Measurements from ENCODE around the gene CDAN1. TPM values are rescaled to one million over a fixed set of nuclear protein-coding genes. Genes with fewer than 3 reads are reported as not detected.

Gene CDAN1
- total and polyA plus RNA-seq, 10 of the 15 experiments (the other 5 are each of a cell fraction or from before 2014, with no cell fraction given) = 0.56 to 14.2 (median 6.7) TPM

GRCh38 chr15:42723068-42723467 is 13.9 kb downstream of the CDAN1 start:
- ChIA-PET SMC1A (ENCODE audit: uncharacterized antibody, unreplicated experiment) (interaction anchor here (1.0 kb wide), 1 partner anchor 203 kb away, joined by 3 read pairs; no protein-coding TSS in a partner anchor), POLR2A (interaction anchor here (1.1 kb wide), 1 partner anchor 10 kb away, joined by 3 read pairs; no protein-coding TSS in a partner anchor), RAD21 (ENCODE audit: unreplicated experiment) (no interaction called here), CTCF (interaction anchor here (0.9 to 1.8 kb wide), 3 partner anchors 77 to 205 kb away, joined by 3 to 7 read pairs (median 5); no protein-coding TSS in a partner anchor)
- H3K4me2 ChIP-seq (ENCODE audit: control insufficient read depth, insufficient read depth) = no peak overlapping the region
- no peak overlapping the region for H3K4me3 ChIP-seq
- intact Hi-C loops (cut with micrococcal nuclease; ENCODE audit: unreplicated experiment) (no loop called here), in situ Hi-C loops (cut with MboI) (no loop called here)
- H3K27ac ChIP-seq (ENCODE audit: control insufficient read depth, insufficient read depth) = no peak overlapping the region
- DNase-seq (ENCODE audit: low read depth, low spot score) (no peak), ATAC-seq (no peak), FAIRE-seq (no peak)
- no peaks in the 10 kb centered on the region for H3K9me3 ChIP-seq (replicated peaks; ENCODE audit: control insufficient read depth, insufficient read depth, low read length)
- TF ChIP-seq CTCF (IDR thresholded peaks at IDR 0.05 in 2 of 3, conservative IDR thresholded peaks at IDR 0.05 in 1 of 3; ENCODE audit: control insufficient read depth in 2 of 3, extremely low read depth in 1 of 3, insufficient read depth in 1 of 3, low read depth in 3 of 3, low read length in 3 of 3) (0 out of 6 replicates have a peak, but pooled peaks of 1 of the 3 experiments have one; percentile 11), MYC (IDR thresholded peaks at IDR 0.05; ENCODE audit: insufficient read depth, insufficient read length, insufficient replicate concordance, low read length, severe bottlenecking) (no peak), CHD2 (IDR thresholded peaks at IDR 0.05; ENCODE audit: borderline replicate concordance, low read depth, low read length) (no peak), ZNF384 (IDR thresholded peaks at IDR 0.05; ENCODE audit: borderline replicate concordance, low read depth, low read length) (no peak), MXI1 (IDR thresholded peaks at IDR 0.05; ENCODE audit: low read depth, low read length) (no peak), IKZF1 (conservative IDR thresholded peaks at IDR 0.05) (no peak)
- no TSS peak for BruUV-seq (replicated peaks)
- no peaks in the 10 kb centered on the region for H3K27me3 ChIP-seq (replicated peaks in 1 of 2; ENCODE audit: control insufficient read depth in 2 of 2, insufficient read depth in 2 of 2, low read length in 1 of 2)
- H3K4me1 ChIP-seq (ENCODE audit: control insufficient read depth, insufficient read depth, low read length) = no peaks in the 10 kb centered on the region
- no peaks in the 10 kb centered on the region for H3K79me2 ChIP-seq (ENCODE audit: control insufficient read depth, insufficient read depth, low read length)
- no peak overlapping the region for H2AFZ ChIP-seq (ENCODE audit: control insufficient read depth, low read depth, low read length)
- H3K9ac ChIP-seq (ENCODE audit: control insufficient read depth, insufficient read depth, low read length) = no peak overlapping the region
- H4K20me1 ChIP-seq (ENCODE audit: control insufficient read depth, insufficient read depth) = no peaks in the 10 kb centered on the region
- H3K36me3 ChIP-seq (ENCODE audit: control insufficient read depth in 2 of 2, insufficient read depth in 2 of 2, low read length in 1 of 2) = peaks cover 18 to 21% of the 10 kb centered on the region in 2 experiments
- WGBS (ENCODE audit: insufficient coverage, insufficient replicate concordance, low lambda C conversion rate, missing lambda C conversion rate) = 97% methylated on average over 4 of the region's 4 CpGs

Measured in GM12878 (cell line).